B cell (primary cell): Measurements from ENCODE around the gene KLHL3.

Experiments used
- CTCF ChIP-seq: fragments of 200-600 bp; IDR thresholded peaks from one replicate; pipeline ENCODE4 v1.8.0; 2022; ENCODE audit warnings: antibody characterized with exemption, mild to moderate bottlenecking
- EZH2 ChIP-seq: IDR thresholded peaks from 2 replicates; pipeline ENCODE4 v1.6.1; 2012; ENCODE audit warnings: borderline replicate concordance, low read depth, mild to moderate bottlenecking, moderate library complexity, low read length; ENCODE audit not compliant: insufficient read depth, poor library complexity, severe bottlenecking

GRCh38 chr5:137734331-137734730, 1.6 kb downstream of the KLHL3 start:
- no peak for TF ChIP-seq EZH2
- no peak for TF ChIP-seq CTCF
